SH-SY5Y (cell line): ENCODE measurements around the gene FNBP1.

Experiments
- GATA2 ChIP-seq: IDR thresholded peaks from 2 replicates; pipeline ENCODE4 v1.6.1; 2011; ENCODE audit warnings: mild to moderate bottlenecking, low read depth, low read length
- GATA3 ChIP-seq: IDR thresholded peaks from 2 replicates; pipeline ENCODE4 v1.6.1; 2011; ENCODE audit warnings: low read depth, mild to moderate bottlenecking, low read length, moderate library complexity

DNA sequence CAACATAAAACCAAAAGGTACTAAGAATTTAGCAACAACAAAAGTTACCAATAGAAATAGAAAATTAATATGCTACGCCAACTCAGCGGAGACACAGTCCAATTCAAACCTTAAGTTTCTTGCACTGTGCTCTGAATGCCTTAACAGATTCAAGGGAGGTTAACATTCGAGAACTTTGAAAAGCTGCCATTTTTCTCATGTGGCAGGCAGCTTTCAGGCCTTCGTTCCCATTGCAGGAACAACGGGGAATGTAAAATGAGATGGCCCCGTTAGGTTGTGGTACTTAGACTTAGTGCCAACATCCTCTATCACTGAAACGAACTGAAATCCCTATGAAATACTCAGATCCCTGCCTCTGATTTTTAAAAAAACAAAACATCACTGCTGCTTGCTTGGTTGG lies 22.4 kb downstream of the FNBP1 start:
- TF ChIP-seq GATA3, result no peak
- TF ChIP-seq GATA2, result no peak
